OCI-LY3 (cell line): ENCODE results near the gene TDRKH.

ENCODE experiments used
- CTCF ChIP-seq: fragments of 200-600, 300-600 bp; sonication (generic); IDR thresholded peaks from 2 replicates; pipeline ENCODE4 v1.5.1; 2014; ENCODE audit warnings: antibody characterized with exemption, low read length, low read depth
- EZH2phosphoT487 ChIP-seq: fragments of 200-600 bp; shearing (Covaris generic); IDR thresholded peaks from 2 replicates; pipeline ENCODE4 v1.6.1; 2018; ENCODE audit warnings: antibody characterized with exemption, mixed run types, low read depth

- TF ChIP-seq CTCF: no peak
- TF ChIP-seq EZH2phosphoT487: no peak
Measured at GRCh38 chr1:151814971-151815545, 24.8 kb upstream of the TDRKH start.
